Left hindlimb (tissue), 1 donor: ENCODE results near the gene LEFTY1.
"Not testable (repeated sequence)": the region's sequence is repeated elsewhere in the genome, so short reads cannot be mapped to it uniquely, and the experiment has no call there.

Experiments used
- DNase-seq: peaks from one replicate; pipeline ENCODE4 v3.0.0-alpha.2; 2018

Gene LEFTY1

DNA sequence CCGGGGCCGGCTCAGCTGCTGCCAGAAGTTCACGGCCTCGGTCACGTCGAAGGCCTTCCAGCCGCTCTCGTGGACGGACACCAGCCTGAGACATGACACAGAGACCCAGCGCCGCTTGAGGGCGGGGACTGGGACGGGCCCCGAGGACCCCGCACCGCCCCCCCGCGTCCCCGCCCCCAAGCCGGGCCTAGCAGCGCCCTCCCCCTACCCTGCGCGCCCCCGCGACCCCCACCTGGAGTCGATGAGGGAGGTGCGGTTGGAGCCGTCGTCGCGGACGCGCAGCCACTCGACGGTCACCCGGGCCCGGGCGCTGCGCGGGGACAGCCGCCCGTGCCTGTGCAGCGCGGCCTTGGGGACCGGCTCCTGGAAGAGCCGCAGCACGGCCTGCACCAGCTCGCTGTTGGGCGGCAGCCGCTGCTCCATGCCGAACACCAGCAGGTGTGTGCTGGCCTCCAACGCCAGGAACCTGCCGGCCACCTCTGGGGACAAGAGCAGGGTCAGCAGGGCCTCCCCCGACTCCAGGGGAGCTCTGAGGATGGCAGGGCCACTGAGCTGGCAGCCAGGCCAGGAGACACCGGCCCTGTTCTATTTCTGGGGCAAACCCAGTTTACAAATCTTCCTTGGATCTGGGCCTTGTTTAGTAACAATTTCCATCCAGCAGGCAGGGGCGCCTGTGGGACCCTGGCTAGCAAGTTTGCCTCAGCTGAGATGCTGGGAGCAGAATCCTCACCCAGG is 1.2 kb downstream of the LEFTY1 start:
- DNase-seq, result not testable (repeated sequence)

DNA sequence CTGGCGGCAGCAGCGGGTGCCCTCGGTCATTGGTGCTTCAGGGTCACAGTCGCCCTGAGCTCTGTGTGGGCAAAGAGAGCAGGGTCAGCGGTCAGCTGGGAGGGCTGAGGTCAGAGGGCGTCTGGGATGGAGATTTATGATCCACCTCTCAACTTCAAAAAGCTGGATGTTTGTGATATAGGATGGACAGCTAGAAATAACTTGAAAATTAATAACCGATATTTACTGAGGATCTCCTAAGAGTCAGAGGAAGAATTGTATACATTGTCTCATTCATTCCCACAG is 2.0 kb downstream of the LEFTY1 start:
- DNase-seq, result no peak

DNA sequence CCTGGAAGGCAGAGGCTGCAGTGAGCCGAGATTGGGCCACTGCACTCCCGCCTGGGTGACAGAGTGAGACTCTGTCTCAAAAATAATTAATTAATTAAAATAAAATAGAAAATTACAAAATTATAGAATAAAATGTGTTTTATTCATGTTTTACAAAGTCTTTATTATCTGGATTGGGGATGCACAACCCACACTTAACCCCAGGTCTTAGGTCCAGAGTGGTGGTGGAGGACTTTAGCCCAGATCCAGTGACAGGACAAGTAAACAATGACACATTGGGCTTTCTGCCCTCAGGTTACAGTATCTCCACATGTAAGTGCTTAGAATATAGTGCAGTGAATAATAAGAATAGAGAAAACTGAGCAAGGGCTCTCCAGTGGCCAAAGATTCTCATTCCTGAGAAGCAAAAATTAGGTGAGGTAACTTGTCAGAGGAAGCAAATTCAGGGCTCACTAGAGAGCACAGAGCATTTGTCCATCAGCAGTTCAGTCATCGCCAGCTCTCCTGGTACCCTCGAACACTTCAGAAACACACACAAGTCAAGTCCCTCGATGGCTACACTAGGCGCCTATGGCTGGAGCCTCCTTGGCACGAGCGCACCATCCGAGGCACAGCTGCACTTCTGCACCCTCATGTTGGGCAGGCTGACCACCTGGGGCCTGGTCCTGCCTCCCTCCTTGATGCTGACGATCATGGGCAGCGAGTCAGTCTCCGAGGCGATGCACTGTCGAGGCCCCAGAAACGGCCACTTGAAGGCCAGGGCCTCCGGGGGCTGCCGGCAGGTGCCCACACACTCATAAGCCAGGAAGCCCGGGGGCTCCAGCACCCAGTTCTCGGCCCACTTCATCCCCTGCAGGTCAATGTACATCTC is 2.6 kb downstream of the LEFTY1 start:
- DNase-seq, result no peak

DNA sequence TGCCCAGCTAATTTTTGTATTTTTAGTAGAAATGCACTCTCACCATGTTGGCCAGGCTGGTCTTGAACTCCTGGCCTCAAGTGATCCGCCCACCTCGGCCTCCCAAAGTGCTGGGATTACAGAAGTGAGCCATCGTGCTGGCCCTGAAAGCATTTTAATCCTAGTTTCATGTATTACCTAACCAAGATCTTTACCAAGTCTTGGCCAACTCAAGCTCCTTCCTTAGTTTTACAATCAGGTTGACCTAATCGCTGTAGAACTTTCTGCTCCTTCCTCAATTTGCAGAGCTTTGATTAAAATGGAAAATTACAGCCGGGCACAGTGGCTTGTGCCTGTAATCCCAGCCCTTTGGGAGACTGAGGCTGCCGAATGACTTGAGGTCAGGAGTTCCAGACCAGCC is 3.6 kb downstream of the LEFTY1 start:
- no peak for DNase-seq

DNA sequence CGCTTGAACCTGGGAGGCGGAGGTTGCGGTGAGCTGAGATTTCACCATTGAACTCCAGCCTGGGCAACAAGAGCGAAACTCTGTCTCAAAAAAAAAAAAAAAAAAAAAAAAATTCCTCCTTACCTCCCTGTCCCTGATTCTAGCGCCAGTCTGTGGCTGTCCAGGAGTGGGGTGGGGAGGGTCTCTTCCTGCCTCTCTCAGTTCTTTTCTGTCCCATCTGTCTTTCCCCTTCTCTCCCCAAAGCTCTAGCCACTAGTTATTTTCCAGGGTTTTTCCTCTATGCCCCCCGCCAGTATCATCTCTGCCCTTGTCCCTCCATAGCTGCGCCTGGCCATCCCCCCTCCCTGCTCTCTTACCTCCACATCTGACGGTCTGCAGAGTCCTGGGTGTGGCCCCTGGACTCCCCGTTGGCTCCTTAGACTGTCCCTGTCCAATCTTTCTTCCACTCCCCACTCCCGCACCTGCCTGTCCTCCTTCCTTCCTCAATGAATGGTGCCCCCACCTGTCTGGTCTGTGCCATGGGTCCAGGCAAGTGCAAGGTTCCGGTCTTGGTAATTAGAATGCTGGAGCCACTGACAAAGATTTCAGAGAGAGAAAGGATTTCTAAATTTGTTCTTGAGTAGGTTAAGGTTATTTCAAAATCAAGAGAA is 5.2 kb downstream of the LEFTY1 start:
- no peak for DNase-seq

DNA sequence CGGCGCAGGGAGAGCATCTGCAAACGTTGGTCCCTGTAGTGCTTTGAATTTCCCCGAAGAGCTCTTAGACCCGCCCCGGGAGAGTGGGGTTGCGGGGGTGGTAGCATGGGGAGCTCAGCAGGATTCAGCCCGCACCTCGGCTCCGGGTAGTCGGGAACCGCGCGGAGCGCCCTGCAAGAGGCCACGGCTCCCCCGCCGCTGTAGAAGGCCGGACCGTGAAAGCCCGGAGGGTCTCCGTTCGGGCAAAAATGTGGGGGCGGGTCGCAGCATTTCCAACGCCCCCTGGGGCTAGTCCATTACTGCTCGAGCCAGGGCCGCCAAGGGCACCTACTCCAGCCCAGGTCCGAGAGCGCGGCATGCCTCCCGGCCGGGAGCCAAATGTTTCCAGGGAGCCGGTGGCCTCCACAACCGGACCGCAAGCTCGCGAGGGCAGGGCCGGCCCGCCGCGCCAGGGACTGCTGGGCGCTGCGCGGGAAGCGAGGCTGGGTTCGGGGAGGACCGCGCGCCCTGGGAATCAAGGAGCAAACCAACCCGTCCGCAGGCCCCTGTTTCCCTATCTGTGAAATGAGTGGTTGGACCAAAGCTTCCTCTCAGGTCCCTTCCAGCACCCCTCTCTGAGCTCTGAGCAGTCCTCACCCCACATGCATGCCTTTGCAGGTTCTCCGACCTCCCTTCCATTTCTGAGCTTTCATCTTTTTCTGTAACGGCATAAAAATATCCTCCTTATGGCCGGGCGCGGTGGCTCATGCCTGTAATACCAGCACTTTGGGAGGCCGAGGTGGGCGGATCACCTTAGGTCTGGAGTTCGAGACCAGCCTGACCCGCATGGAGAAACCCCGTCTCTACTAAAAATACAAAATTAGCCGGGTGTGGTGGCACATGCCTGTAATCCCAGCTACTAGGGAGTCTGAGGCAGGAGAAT is 6.0 kb downstream of the LEFTY1 start:
- DNase-seq, result peak; percentile 65

DNA sequence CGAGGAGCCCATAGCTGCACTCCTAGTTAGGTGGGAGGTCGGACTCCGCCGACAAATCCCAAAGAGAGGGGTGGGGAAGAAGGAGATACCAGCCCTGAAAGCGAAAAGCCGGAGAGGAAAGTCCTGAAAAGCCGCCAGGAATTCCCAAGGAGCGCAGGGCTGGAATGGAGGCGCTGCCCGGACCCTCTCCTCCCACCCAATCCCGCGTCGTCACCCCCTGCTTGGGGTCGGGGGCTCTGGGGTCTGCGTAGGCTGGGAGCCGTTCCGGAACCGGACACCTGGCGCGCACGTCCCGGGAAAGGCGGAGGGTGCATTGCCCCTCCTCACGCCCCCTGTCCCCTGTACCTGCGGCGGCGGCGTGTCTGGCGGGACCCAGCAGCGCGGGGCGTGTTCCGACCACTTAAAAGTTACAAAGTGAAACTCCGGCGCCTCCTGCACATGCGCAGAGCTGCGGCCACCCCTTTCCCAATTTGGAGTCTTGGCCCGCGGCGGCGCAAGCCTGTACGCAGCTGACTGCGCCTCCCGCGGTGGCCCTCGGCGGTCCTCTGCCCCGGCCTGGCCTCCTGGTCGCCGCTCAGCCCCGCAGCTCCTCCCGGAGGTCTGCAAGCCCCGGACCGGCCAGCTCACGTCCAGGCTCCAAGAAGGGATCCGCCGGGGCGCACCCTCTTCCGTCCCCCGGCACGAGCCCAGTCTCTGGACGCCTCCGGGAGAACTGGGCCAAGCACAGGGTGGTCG is 6.8 kb downstream of the LEFTY1 start, which contains the start of gene TMEM63A:
TMEM63A (minus strand) TSS at position 422 of the 735 bp plus-strand sequence. CDS start 4,800 bp downstream, outside the sequence.
- peak; percentile 93 for DNase-seq

DNA sequence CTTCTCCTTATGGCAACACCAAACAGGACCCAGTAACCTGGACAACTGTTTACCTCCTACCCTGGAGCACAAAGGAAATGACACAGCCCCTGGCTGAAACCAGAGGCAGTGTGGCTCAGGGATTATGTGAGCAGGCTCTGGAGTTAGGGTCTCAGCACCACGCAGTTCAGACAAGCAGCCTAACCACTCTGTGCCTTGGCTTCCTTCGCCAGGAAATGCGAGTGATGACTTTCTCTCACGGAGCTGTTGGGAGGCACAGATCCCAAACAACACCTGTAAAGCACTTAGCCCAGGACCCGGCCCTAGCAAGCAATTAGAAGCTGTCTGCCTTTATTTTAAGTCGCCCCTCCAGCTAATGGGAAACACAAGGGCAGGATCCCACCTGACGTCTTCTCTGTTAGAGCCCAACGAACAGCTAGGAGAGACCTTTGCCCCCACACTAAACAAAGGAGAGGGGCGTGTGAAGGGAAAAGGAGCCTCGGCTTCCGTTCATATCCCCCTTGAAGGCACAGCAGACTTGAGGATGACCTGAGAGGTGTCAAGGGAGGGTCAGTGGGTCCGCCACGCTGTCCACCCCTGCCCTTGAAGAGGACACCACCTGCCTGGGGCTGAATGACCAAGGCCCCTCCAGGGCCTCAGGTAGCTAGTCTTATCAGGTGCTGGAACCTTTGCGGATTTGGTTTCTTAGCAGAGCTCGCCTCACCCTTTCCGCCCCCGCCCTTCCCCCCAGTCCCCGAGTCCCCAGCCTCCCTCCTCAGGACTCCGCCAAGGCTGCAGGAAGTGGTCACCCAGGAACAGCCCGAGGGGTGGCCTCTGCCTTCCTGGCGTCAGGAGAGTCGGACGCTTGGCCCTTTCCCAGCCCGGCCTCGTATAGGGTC is 7.6 kb downstream of the LEFTY1 start:
- DNase-seq, result no peak

DNA sequence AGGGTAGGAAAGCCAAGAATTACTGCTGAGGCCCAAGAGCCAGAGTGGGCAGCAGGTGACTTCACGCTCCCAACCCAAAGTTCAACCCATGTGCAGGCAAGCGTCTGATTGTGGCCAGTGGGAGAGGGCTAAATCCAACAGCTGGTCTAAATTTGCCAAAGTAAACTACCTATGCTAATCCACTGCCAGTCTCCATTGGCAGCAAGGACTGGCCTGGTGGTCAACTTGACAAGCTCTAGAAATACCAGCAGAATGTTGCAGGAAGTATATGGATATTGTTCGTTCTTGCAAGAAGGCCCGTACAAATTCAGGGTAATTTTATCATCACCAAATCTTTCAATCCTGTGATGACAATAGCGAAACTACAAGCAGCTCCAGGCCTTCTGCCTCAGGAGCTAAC is 8.3 kb downstream of the LEFTY1 start:
- DNase-seq, result no peak

DNA sequence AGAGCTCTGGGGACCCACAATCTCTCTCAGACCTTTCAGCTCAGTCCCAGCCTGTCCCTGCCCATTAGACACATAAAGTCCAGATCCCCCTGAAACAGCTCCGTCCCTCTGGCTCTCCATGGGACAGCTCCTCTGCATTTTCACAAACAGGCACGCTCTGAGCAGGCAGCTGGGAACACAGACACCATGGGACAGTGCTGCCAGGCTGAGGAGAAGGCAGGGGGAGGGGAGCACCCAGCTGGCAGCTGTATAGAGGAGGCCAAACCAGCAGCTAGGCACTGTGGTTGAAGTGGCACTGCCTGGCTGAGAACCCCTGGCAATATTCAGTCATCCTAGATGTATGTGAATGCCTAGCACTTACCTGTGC is 8.7 kb downstream of the LEFTY1 start:
- DNase-seq, result no peak

DNA sequence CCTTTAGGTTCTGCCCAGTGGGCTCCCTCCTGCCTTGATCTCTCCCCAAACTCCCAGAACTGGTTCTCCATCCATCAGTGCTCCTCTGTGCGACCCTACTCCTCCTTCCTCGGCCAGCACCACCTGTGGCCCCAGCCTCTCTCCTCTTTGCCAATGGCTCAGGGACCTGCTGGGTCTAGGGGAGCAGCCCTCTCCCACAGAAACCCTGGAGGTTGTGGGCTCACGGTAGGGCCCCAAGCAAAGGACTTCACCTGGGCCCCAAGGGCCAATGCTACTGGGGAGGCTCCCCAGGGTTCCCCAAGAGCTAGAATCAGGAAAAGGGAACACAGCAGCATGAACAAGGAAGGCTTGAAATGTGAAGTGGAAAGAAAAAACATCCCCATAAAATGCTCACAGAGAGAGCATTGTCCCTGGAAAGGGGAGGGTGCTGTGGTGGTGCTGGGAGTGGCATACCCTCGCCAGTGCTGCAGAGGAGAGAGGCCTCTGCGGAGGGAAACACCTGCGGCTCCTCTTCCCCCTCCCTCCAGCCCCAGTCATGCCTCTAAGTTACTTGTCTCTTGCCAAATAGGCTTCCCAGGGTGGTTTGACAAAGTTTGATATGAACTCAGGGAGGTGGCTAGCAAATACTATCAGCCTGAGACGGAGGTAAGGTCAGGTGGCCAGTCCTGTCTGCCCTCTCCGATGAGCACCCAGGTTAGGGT is 9.3 kb downstream of the LEFTY1 start:
- DNase-seq, result no peak

DNA sequence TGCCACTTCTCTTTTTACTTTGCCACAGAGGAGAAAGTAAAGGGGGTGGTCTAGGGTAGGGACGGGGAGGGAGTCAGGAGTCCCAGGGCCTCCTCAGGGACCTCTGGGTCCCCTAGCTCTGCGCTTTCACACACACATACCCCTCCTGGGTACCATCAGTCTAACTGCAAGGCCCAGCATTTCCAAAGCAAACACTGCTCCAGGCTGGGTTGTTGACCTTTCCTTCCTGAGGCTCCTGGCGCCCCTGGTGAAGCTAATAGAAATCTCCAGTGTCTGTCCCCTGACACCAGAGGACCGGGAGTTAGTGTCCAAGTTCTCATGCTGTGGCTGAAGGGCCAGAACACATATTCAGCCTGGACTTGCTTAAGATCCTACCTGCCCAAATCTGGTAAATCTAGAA is 10.7 kb downstream of the LEFTY1 start:
- no peak for DNase-seq

DNA sequence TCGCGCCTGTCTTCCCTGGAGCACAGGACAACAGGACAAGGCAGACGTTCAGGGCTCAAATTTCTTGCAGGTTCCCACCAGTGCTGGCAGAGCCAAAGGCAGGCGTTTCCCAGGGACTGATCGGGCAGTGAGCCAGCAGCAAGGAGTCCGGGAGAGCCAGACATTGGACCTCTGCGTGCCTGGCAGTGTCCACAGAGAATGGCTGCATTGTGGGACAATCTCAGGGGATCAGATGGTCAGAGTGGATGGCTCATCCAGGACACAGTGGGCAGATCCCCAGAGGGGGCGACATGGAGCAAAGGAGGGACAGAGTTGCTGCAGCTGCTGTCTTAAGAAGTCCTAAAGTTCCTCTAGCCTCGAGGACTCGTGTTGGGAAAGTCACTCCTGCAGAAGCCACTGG is 11.4 kb downstream of the LEFTY1 start:
- DNase-seq, result peak; percentile 61

DNA sequence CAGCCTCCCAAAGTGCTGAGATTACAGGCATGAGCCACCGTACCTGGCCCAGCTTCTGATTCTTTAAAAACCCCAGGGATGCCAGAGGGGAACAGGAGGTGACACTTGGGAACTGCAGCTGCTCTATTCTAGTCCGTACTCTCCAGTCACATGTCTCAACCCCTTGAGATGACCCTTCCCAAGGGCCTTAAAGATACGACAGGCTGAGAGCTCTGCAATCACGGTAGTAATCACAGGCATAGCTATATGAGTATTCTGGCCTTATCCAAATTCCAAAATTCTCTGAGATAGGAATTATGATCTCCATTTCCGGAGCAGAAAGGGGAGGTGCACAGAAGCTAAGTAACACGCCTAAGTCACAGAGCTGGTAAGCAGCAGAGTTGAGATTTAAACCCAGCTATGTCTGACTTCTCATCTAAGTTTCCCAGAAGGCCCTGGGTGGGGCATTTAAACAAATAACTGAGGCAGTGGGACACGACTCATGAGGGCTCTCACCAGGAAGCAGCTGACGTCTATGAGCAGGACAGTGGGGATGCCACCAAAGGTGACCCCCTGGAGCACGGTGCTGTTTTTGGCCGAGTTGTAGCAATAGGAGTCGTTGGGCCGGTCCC is 11.9 kb downstream of the LEFTY1 start:
- no peak for DNase-seq

DNA sequence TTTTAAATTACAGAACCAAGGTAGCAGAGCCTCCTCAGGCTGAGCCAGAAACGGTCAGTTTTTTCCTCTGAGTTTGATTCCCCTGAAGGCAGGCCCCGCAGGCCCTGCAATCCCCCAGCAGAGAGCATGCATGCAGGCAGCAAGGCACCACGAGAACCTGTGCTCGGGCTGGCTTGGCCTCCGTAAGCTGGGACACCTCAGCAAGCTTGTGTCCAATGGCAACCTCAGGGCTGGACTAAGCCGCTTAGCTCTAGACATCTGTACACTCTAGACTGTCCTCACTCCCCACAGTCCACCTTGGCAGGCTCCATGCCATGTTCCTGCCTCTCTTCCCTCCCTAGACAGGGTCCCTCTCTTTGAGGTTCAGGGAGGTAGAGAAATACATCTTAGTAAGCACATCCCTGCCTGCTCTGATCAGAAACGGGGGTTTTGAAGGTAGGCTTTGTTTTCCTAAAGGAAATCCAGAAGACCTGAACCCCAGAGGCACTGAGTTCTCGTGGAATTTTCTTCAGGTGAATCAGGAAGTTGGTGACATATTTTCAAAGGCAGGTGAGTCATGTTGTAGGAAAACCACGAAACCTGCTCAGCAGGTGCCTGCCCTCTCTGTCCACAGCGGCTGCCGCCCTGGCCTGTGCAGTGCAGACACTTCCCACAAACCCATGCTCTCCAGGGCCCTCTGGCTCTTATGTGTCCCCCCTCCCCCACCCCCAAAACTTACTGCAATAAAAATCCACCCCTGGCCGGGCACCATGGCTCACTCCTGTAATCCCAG is 13.7 kb downstream of the LEFTY1 start:
- DNase-seq, result no peak

DNA sequence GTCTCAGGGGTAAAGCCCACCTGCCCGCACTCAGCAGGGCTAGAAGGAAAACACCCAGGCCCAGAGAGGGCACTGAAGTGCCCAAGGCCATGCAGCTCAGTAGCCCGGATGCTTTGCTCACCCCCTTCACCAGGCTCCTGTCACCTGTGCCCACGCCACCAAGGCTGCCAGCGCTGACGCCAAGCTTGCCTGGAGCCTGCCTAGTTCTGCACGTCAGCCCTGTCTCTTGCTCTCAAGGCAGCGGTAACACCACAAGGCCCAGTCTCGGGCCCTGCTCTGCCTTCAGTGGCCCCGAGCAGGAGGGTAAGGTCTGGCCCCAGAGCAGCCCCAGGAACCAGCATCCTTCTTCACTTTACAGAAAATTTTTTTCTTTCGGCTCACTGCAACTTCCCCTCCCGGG is 14.5 kb downstream of the LEFTY1 start:
- no peak for DNase-seq

DNA sequence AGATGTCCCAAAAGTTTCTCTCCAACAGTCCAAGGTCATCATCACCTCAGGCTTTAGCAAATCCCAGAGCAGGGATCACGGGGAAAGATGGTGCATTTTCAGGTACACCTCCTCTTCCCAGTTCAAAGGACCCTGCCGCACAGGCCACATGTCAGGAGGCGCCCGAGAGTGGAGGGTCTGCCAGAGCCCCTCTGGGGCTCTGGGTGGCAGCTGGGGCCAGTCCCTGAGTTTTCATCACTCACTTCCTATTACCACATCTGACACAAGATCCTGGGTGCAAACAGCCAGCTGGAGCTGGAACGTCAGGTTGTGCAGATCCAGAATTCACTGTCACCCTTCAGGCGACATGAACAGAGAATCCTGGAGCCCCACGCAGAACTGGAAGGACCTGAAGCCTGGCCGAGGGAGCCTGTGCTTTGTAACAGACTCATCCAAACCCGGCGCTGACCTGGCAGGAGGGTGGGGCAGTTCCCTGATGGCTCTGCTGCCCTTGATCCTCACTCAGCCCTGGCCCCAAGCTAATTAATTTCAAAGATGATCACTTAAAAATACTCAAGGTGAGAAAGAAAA is 15.6 kb downstream of the LEFTY1 start:
- DNase-seq, result no peak

DNA sequence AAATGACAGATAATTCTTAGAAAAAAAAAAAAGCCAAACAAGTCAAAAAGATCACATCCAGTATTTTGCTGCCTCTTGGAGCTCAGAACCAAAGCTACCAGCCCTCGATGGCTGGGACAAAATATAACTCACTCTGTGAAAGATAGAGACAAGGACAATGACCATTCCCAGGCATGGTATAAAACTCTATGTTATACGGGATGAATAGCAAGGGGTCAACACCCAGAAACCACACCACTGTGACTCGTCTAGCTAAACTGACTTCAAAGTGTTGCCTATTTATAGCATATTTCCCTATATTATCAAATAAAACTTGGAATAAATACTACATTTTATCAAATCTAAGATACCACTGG is 16.9 kb downstream of the LEFTY1 start:
- no peak for DNase-seq
